ENCODE data around the gene GPR137C. TPM values are rescaled to one million over a fixed set of nuclear protein-coding genes. Genes with fewer than 3 reads are reported as not detected.

Gene GPR137C
- total RNA-seq, 4 donors from 2014 or later = 0.10 to 0.42 (median 0.38) TPM; not detected in 1

GRCh38 chr14:52583544-52583943 lies 30.9 kb downstream of the GPR137C start:
- in situ Hi-C loops (cut with MboI; ENCODE audit: low sequenced_read_pairs in 4 of 4) = no loop called here

GRCh38 chr14:52589646-52590045 lies 37.0 kb downstream of the GPR137C start:
- ATAC-seq (no peak), DNase-seq (no peak)
- Histone ChIP-seq H3K9me3 (no peaks in the 10 kb centered on the region), H3K36me3 (no peaks in the 10 kb centered on the region), H3K4me3 (no peak overlapping the region), H3K27ac (no peak overlapping the region), H3K4me1 (no peaks in the 10 kb centered on the region), H3K27me3 (no peaks in the 10 kb centered on the region)
- no peak for TF ChIP-seq CTCF (IDR thresholded peaks at IDR 0.05 in 4 of 5, conservative IDR thresholded peaks at IDR 0.05 in 1 of 5)
- in situ Hi-C loops (cut with MboI; ENCODE audit: low sequenced_read_pairs in 4 of 4) = no loop called here
- intact Hi-C loops (cut with DNase I; ENCODE audit: low total_unique reads) = no loop called here

More at GRCh38 chr14:52583544-52583943, 30.9 kb downstream of the GPR137C start:
- Histone ChIP-seq H3K4me3 (no peak overlapping the region), H3K9me3 (no peaks in the 10 kb centered on the region), H3K36me3 (no peaks in the 10 kb centered on the region), H3K27me3 (no peaks in the 10 kb centered on the region), H3K27ac (no peak overlapping the region), H3K4me1 (no peaks in the 10 kb centered on the region)
- no peak for ATAC-seq
- TF ChIP-seq POLR2A (IDR thresholded peaks at IDR 0.05) = no peak
- TF ChIP-seq CTCF (IDR thresholded peaks at IDR 0.05 in 4 of 5, conservative IDR thresholded peaks at IDR 0.05 in 1 of 5) = no peak
- intact Hi-C loops (cut with DNase I; ENCODE audit: low total_unique reads) = no loop called here
- DNase-seq = no peak

- no peaks in the 10 kb centered on the region for H3K36me3 ChIP-seq
- in situ Hi-C loops (cut with MboI; ENCODE audit: low sequenced_read_pairs in 4 of 4) = no loop called here
- TF ChIP-seq POLR2A (IDR thresholded peaks at IDR 0.05) = no peak
- no peak for TF ChIP-seq CTCF (IDR thresholded peaks at IDR 0.05 in 4 of 5, conservative IDR thresholded peaks at IDR 0.05 in 1 of 5)
These were observed 37.7 kb downstream of the GPR137C start for GRCh38 chr14:52590318-52590717.

GRCh38 chr14:52596320-52596719 lies 43.7 kb downstream of the GPR137C start:
- Histone ChIP-seq H3K36me3 (no peaks in the 10 kb centered on the region), H3K27me3 (no peaks in the 10 kb centered on the region), H3K4me1 (no peaks in the 10 kb centered on the region), H3K4me3 (no peak overlapping the region), H3K9me3 (no peaks in the 10 kb centered on the region), H3K27ac (no peak overlapping the region)
- no peak for ATAC-seq
- TF ChIP-seq CTCF (IDR thresholded peaks at IDR 0.05 in 4 of 5, conservative IDR thresholded peaks at IDR 0.05 in 1 of 5) (no peak), POLR2A (IDR thresholded peaks at IDR 0.05) (no peak)
- DNase-seq = no peak
- in situ Hi-C loops (cut with MboI; ENCODE audit: low sequenced_read_pairs in 4 of 4) (no loop called here), intact Hi-C loops (cut with DNase I; ENCODE audit: low total_unique reads) (no loop called here)

More at GRCh38 chr14:52590318-52590717, 37.7 kb downstream of the GPR137C start:
- H3K27me3 ChIP-seq = no peaks in the 10 kb centered on the region
- H3K4me1 ChIP-seq = no peaks in the 10 kb centered on the region
- intact Hi-C loops (cut with DNase I; ENCODE audit: low total_unique reads) = no loop called here
- ATAC-seq (no peak), DNase-seq (no peak)
- H3K27ac ChIP-seq = no peak overlapping the region
- H3K9me3 ChIP-seq = no peaks in the 10 kb centered on the region
- H3K4me3 ChIP-seq = no peak overlapping the region

GRCh38 chr14:52596861-52597260 lies 44.2 kb downstream of the GPR137C start:
- intact Hi-C loops (cut with DNase I; ENCODE audit: low total_unique reads) = no loop called here
- Histone ChIP-seq H3K27ac (no peak overlapping the region), H3K27me3 (no peaks in the 10 kb centered on the region), H3K4me3 (no peak overlapping the region), H3K4me1 (no peaks in the 10 kb centered on the region), H3K9me3 (no peaks in the 10 kb centered on the region), H3K36me3 (no peaks in the 10 kb centered on the region)
- DNase-seq = no peak
- in situ Hi-C loops (cut with MboI; ENCODE audit: low sequenced_read_pairs in 4 of 4) = no loop called here
- TF ChIP-seq CTCF (IDR thresholded peaks at IDR 0.05 in 4 of 5, conservative IDR thresholded peaks at IDR 0.05 in 1 of 5) = no peak
- no peak for TF ChIP-seq POLR2A (IDR thresholded peaks at IDR 0.05)
- no peak for ATAC-seq
